Stimulated activated naive CD4-positive, alpha-beta T cell treated with Interleukin-2 at 50 U/mL for 16 hours (primary cell): ENCODE data around the gene PLEKHD1.
A peak's percentile ranks its signal among the peaks of the same experiment; 100 is the strongest.

Experiments
- DNase-seq: peaks from one replicate; lab custom pipeline; 2025; lab: John Stamatoyannopoulos, UW

The PLEKHD1 gene

DNA sequence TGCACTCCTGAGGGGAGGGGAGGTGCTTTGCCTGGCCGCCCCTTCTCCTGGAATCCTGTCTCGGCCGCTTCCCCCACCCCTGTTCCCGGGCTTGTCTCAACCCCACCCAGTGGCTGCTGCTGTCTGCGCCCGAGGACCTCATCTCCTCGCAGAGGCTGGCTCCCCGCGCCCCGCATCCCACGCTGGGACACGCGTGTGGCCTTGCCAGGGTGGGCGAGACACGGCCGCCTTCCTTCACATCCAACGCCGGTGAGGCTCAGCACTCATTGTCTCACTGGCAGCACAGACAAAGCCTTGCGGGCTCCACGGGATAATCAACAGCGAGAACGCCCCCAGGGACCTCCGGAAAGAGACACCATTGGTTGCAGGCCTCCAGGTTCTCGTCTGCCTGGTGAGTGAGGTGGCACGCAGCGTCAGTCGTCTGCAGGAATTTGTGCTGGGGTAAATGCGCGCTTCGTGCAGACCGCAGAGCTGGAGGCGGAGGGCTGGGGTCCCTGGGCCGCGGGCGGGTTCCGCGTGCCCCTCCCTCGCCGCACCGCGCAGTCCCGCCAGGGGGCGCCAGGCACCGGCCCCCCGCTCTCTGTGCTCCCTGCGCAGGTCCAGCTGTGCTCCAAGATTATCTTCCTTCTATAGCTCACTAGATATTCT is 63.3 kb downstream of the PLEKHD1 start:
- DNase-seq = no peak

GRCh38 chr14:69548566-69548965 is 64.0 kb downstream of the PLEKHD1 start:
- DNase-seq = no peak

GRCh38 chr14:69551511-69551910 is 67.0 kb downstream of the PLEKHD1 start:
- no peak for DNase-seq

DNA sequence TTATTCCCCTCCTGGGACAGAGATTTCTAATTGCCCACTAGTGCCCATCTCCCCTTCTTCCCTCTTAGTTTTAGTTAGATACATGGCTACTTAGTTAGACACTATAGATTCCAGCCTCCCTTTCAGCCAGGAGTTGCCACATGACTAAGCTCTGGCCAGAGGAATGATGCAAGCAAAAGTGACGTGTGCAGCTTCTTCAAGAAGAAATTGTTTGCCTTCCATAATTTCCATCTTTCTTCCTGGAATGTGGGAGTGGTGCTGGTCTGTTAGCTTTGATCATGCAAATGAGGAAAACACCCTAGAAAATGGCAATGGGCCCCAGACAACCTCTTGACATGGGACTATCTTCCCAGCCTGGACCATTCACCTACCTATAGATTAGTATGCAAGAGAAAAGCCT is 68.7 kb downstream of the PLEKHD1 start:
- no peak for DNase-seq

- DNase-seq = no peak
Observed at GRCh38 chr14:69554500-69554899, 70.0 kb downstream of the PLEKHD1 start.

GRCh38 chr14:69558774-69559173 is 74.2 kb downstream of the PLEKHD1 start:
- DNase-seq = no peak

- no peak for DNase-seq
Observed at GRCh38 chr14:69559581-69560011, 75.1 kb downstream of the PLEKHD1 start.

DNA sequence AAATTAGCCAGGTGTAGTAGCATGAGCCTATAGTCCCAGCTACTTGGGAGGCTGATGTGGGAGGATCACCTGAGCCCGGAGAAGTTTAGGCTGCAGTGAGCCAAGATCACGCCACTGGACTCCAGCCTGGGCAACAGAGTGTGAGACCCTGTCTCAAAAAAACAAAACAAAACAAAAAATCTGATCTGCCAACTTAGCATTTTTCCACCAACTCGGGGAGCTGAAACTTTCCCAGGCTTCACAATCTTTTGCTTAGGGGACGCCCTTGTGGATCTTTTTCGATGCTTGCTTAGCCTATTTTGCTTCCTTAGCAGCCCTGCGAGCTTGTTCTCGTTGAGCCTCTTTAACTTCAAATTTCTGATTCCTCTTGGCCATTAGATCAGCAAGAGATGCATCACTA is 76.3 kb downstream of the PLEKHD1 start:
- no peak for DNase-seq

DNA sequence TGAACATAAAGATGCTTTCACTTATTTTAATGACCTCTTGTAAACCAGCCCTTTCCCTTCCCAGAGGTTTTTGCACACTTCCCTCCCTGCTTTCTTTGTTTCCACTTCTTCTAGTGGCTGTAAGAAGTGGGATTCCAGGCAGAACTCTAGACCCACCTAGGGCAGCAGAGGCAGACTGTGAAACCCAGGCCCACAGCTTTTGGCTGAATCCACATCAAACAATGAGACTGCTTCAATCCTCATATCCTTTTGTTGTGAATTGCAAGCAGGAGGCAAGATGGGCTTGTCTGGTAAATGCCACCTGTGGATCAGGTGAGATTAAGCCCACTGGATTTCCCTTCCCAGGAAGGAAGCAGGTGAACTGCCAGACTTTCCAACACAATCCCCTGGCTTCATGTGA is 77.4 kb downstream of the PLEKHD1 start:
- DNase-seq = no peak

DNA sequence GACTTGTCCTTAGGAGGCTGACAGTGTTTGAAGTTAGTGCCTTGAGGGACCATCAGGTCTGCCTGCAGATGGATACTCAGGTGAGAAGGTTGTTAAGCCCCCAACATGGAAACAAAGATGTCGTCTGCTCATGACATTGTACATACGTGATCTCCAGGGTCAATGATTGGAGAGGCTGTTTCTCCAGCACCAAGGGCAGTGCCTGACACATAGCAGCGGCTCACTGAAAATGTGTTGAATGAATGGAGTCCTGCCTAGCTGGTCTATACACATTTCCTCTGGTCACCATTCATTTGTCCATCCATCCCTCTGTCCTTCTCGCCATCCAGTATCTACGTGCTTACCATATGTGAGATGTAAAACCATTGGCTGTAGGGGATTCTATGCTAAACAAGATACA is 83.0 kb downstream of the PLEKHD1 start:
- DNase-seq = no peak

DNA sequence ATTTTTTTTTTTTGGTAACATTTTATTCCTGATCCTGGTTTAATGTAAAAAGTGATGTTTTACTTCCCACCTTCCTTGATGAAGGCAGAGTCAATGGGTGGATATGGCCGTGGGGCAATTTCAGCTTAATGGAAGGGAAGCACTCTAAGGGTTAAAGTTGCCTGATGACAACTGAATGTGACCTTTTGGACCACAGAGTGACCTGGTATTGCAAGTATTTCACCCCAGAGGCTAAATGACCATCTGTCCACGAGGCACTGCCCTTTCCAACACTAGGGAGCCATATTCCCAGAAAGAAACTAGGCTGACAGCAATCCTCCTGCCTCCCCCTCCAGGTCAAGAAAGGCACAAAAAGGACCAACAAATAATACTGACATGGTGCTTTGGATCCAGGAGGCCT is 85.3 kb downstream of the PLEKHD1 start:
- DNase-seq = no peak

- DNase-seq = no peak
Observed at GRCh38 chr14:69570836-69571330, 86.4 kb downstream of the PLEKHD1 start.

DNA sequence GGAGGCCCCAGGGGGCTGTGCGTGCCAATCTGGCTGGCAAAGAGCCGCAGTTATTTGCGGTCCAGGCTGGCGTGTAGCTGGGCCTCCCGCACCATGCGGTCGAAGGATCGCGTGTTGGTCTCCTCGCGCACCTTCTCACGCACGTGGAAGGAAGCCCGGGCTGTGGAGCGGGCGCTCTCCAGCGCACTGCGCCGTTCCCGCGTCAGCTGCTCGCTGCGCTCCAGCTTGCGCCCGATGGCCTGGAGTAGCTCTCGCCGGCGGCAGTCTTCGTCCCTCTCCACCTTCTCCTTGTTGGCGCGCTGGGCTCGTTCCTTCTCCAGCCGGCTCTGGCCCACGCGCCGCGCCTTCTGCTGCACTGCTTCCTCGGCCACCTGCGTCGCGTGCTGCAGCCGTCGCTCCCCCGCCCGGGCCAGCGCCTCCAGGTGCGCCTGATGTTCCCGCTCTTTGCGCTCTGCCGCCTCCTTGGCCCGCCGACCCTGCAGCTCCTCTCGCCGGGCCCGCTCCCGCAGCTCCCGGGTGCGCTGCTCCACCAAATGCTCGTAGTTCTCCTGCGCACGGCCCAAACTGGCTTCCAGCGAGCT is 87.0 kb downstream of the PLEKHD1 start:
- DNase-seq = no peak

- DNase-seq = no peak
Observed at GRCh38 chr14:69572030-69572840, 87.7 kb downstream of the PLEKHD1 start.

DNA sequence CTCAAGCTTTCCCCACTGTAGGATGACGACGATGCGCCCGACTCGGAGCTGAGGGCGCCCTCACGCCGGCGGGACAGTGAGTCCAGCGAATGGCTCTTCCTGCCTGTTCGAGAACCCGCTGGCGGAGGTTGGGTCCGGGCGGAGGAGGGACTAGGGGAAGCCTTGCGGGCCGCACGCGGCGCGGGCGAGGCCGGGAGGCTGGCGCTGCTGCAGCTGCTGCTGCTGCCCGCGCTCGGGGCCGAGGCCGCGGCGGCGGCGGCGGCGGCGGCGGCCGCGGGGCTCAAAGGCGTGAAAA is 88.3 kb downstream of the PLEKHD1 start:
- DNase-seq = no peak

DNA sequence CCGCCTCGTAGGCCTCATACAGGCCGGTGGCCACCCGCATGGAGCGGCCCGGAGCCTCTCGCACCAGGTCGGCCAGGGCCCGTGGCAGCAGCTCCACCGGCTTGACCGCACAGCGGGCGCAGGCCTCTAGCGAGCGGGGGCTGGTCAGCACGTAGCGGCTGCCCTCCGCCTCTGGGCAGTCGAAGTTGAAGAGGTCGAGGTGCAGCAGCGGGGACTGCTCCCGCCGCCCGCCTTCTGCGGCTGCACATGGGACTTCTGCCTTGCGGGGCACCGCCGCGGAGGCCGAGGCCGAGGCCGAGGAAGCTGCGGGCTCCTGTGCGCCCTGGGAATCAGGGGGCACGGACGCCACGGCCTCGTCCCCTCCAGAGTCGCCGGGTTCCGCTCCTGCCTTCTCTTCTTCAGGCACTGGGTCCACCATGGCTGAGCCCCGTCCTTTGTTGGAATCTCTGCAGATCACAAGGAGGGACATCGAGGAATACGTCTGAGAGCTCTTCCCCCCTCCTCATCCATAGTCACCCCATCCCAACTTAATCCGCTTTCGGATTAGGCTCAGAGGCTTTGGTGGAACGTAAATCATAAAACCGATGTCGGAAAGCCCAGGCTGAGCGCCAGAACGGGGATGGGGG is 88.8 kb downstream of the PLEKHD1 start:
- no peak for DNase-seq

GRCh38 chr14:69573831-69574262 is 89.3 kb downstream of the PLEKHD1 start:
- DNase-seq = no peak

DNA sequence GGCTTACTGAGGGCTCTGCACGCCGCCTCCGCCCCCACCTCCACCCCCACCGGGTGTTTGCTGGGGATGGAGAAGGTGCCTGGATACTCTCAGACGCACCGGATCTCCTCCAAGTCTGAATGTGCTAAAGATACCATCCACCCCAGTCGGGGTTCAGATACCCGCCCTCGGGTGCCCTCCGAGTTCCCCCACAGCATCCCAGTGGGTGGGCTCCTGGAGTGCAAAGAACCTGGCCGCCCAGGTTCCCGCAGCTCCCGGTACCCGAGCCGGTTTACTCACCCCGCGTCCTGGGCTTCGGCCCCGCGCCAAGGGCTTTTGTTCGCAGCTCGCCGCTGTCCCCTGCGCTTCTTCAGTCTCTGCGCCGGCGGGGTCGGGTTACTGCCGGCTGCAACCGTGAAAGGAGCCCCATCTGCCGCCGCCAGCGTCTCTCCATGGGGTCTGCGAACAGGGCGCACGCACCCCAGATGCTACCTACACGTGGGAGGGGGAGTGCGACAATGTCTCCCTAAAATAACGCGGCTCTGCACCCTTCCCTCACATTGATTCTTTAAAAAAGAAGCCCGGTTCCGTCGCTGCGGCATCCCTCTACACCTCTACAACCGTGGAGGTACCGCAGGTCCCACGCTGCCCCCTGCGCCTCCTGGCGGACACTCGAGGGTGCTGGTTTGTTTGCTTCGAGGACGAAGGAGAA is 89.9 kb downstream of the PLEKHD1 start, which contains the start of gene CCDC177:
TSS of gene CCDC177 (minus strand) at position 609 of the 691 bp plus-strand sequence. CDS start 1,249 bp downstream, outside the sequence.
- DNase-seq = peak; percentile 68

GRCh38 chr14:69574954-69575295 is 90.4 kb downstream of the PLEKHD1 start:
- no peak for DNase-seq

DNA sequence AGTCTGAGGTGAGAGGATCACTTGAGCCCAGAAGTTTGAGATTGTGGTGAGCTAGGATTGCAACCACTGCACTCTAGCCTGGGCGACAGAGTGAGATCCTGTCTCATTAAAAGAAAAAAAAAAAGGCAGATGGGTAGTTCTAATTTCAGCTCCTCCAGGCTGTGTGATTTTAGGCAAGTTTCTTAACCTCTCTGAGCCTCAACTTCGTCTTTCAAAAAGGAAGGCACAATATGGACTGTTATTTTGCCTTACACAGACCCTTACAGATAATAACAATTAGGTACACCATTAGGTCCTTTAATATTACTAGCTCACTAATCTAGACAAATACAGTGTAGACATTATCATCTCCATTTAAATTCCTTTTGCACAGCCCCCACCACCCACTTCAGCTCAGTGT is 94.9 kb downstream of the PLEKHD1 start:
- no peak for DNase-seq

DNA sequence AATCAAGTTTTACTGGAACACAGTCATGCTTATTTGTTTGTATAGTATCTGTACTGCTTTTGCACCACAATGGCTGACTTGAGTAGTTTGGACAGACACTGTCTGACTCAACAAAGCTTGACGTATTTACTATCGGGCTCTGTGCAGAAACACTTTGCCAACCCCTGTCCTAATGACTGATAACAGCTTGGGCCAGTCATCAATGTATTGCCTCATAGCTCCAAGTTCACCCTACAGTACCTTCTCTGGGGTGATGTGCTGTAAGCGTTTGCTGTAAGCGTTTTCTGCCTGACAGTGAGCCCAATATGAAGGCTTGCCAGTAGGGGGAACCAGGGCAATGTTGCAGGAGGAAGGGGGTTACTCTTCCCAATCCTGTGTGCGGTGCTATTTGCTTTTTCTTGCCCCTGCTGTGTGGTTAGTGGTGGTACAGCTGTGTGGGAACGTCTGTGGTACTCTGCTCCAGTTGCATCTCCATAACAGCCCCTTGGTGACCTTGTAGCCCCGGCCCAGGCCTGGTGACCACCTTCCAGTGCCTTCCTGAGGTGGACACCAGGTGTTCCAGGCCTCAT is 95.6 kb downstream of the PLEKHD1 start:
- no peak for DNase-seq
